GM21529 (cell line): ENCODE data around the gene SIRT7.

Experiments
- ATAC-seq: cut with Tn5 transposase; IDR thresholded peaks from one replicate; pipeline ENCODE4 v1.9.1; 2021; ENCODE audit not compliant: unreplicated experiment

Gene SIRT7

DNA sequence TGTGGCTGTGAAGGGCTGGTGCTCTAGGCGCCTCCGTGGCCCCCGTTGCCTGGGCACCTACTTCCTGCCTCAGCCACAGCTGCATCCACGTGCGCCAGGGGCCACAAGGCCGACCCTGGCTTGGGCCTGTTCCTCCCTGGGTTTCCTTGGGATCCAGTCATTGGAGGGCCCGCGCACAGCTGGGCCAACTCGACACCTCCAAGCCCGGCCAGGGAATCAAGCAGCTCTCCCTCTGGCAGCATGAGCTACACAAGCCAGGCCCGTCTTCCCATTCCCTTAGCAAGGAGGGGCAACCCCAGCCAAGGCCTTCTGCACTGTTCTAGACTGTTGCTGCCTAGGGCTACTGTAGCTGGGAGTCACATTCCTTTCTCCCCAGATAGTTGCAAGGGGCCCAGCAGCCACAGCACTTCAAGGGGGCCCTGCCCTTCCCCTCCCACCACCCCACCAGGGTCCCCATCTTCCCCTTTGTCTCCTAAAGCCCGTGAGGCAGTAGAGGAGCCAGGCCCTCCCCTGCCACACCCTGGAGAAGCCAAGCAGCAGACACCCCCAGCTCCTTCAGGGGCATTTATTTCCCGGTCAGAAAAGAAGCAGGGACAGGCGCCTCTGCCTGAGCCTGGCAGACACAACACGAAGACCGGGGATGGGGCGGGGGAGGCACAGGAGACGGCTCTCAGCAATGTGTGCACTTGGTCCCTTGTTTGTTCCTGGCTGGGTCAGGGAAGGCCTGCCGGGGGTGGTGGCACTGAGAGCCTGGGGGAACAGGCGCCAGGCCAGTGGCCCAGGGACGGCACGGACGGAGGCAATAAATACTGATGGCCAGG lies 50.6 kb downstream of the SIRT7 start:
- ATAC-seq, result no peak

GRCh38 chr17:81866440-81867169 lies 51.4 kb downstream of the SIRT7 start:
- ATAC-seq, result no peak

- no peak for ATAC-seq
Observed at GRCh38 chr17:81865733-81866439, 52.1 kb downstream of the SIRT7 start.

DNA sequence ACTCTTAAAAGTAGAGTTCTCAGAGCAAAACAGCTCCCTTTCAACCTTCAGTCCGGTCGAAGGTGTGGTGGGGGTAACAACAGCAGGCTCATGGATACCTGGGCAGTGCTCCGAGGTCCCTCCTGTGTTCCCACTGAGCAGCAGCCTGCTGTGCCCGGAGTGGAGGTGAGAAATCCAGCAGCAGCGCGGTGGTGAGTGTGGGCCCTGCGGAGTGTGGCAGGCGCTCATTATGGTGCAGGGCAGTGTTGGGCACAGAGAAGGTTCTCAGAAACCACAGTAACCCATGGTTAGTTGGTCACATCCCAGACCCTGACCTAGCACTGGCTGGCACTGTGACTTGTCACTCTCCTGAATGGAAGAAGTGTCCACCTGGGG lies 52.6 kb downstream of the SIRT7 start:
- no peak for ATAC-seq

GRCh38 chr17:81863833-81864768 lies 53.9 kb downstream of the SIRT7 start:
- ATAC-seq, result no peak

DNA sequence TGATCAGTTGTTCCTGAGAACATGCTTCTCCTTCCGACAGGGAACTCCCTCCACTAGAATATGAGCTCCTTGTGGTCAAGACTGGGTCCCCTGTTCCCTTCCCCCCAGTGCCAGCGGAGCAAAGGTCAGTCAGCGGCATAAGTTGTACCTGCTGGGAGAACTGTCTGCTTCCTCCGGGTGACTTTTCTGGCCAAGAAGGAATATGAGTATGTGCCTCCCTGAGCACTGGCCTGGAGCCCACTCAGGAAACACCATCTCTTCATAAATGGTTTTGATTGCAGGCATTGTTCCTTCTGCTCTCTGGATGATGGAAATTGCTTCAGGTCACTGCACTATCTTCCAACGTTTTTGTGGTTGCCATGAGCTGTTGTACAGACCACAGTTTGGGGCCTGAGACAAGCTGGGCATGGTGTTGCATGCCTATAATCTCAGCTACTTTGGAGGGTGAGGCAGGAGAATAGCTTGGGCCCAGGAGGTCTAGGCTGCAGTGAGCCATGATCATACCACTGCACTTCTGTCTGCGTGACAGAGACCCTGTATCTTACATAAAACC lies 54.8 kb downstream of the SIRT7 start:
- no peak for ATAC-seq
